Keratinocyte (primary cell): ENCODE data around the gene TMX1. TPM values are rescaled to one million over a fixed set of nuclear protein-coding genes. Genes with fewer than 3 reads are reported as not detected.
"Not testable (repeated sequence)": the region's sequence is repeated elsewhere in the genome, so short reads cannot be mapped to it uniquely, and the experiment has no call there.

Experiments
- DNase-seq: peaks from one replicate; pipeline ENCODE4 v3.0.0-alpha.2; 2011; ENCODE audit warnings: low read depth, missing footprints, low spot score
- FAIRE-seq: peaks from 2 replicates; lab custom pipeline; 2011; peaks lifted over from hg19 to GRCh38; lab: Jason Lieb, UNC
- H2AFZ ChIP-seq: 2 replicates; pipeline ENCODE4 v1.6.0; 2012; ENCODE audit warnings: low read length, control low read depth, inconsistent platforms; ENCODE audit not compliant: control insufficient read depth
- H3K27ac ChIP-seq: 2 replicates; pipeline ENCODE4 v1.5.1; 2011; ENCODE audit warnings: low read length; ENCODE audit not compliant: control insufficient read depth, insufficient read depth
- H3K27me3 ChIP-seq: 3 replicates; pipeline ENCODE4 v1.6.0; 2011; ENCODE audit warnings: low read length; ENCODE audit not compliant: control insufficient read depth, insufficient read depth; ENCODE audit errors: extremely low read depth
- H3K36me3 ChIP-seq, 2 experiments: 2 replicates in 1 of 2; 3 replicates in 1 of 2; pipeline ENCODE4 v1.5.1; 2011; ENCODE audit warnings: low read length in 2 of 2, mild to moderate bottlenecking in 1 of 2; ENCODE audit not compliant: control insufficient read depth in 2 of 2, insufficient read depth in 2 of 2; ENCODE audit errors: extremely low read depth in 1 of 2
- H3K4me1 ChIP-seq: 3 replicates; pipeline ENCODE4 v1.5.1; 2011; ENCODE audit warnings: low read length; ENCODE audit not compliant: control insufficient read depth, insufficient read depth; ENCODE audit errors: extremely low read depth
- H3K4me2 ChIP-seq: 3 replicates; pipeline ENCODE4 v1.6.0; 2011; ENCODE audit warnings: low read depth, low read length; ENCODE audit not compliant: control insufficient read depth, insufficient read depth; ENCODE audit errors: extremely low read depth
- H3K4me3 ChIP-seq, 3 experiments: fragments of 200-600 bp in 1 of 3; sonication (generic) in 1 of 3; 2 replicates in 2 of 3; 3 replicates in 1 of 3; pipeline ENCODE4 v1.5.1; 2011 to 2016; ENCODE audit warnings: low read length in 3 of 3, mild to moderate bottlenecking in 3 of 3, control low read depth in 2 of 3, inconsistent platforms in 1 of 3, low read depth in 1 of 3, mixed read lengths in 1 of 3, mixed run types in 1 of 3, moderate library complexity in 1 of 3; ENCODE audit not compliant: control insufficient read depth in 2 of 3, insufficient read depth in 2 of 3; ENCODE audit errors: extremely low read depth in 1 of 3
- H3K79me2 ChIP-seq: 2 replicates; pipeline ENCODE4 v1.6.0; 2012; ENCODE audit warnings: low read length; ENCODE audit not compliant: control insufficient read depth, insufficient read depth
- H3K9ac ChIP-seq: 3 replicates; pipeline ENCODE4 v1.6.0; 2011; ENCODE audit warnings: low read length; ENCODE audit not compliant: control insufficient read depth, insufficient read depth; ENCODE audit errors: extremely low read depth
- H3K9me1 ChIP-seq: 3 replicates; pipeline ENCODE4 v1.6.0; 2011; ENCODE audit warnings: low read length; ENCODE audit not compliant: control insufficient read depth, insufficient read depth; ENCODE audit errors: extremely low read depth
- H3K9me3 ChIP-seq: 2 replicates; pipeline ENCODE4 v1.5.1; 2012; ENCODE audit warnings: low read depth, low read length; ENCODE audit not compliant: control insufficient read depth
- H4K20me1 ChIP-seq: 3 replicates; pipeline ENCODE4 v1.6.0; 2011; ENCODE audit warnings: low read length; ENCODE audit not compliant: control insufficient read depth, insufficient read depth; ENCODE audit errors: extremely low read depth
- EZH2 ChIP-seq: IDR thresholded peaks from one replicate; pipeline ENCODE4 v1.6.1; 2012; ENCODE audit warnings: inconsistent platforms, mild to moderate bottlenecking, low read length, moderate library complexity
- dilution Hi-C: fragments of 300-500 bp; cut with MboI; formaldehyde crosslinking; loops from one replicate; pipeline ENCODE4 v1.7.0; 2020; ENCODE audit warnings: low sequenced_read_pairs; ENCODE audit not compliant: extremely low pct_ligation_motif_present
- polyA plus RNA-seq, 5 experiments: library from polyadenylated mRNA; depleted of rRNA in 3 of 5; stranded (reverse) in 3 of 5; stranded (forward) in 1 of 5; unstranded in 1 of 5; fragments of >200 nt; gene quantifications; 1 replicate in 1 of 5; 2 replicates in 3 of 5; 3 replicates in 1 of 5; pipeline versions ENCODE4 v1.2.1 to v1.2.3, GENCODE V29; 2011 to 2012; ENCODE audit warnings: missing spikeins in 2 of 5, low read depth in 1 of 5, low replicate concordance in 1 of 5
- TF ChIP-seq, protein P1 (sequence below), 3 experiments: IDR thresholded peaks in 1 of 3; conservative IDR thresholded peaks in 1 of 3; optimal IDR thresholded peaks in 1 of 3; 2 replicates in 2 of 3; 3 replicates in 1 of 3; pipeline versions ENCODE3 to v1.5.1; 2011; ENCODE audit warnings: low read length in 3 of 3, mild to moderate bottlenecking in 3 of 3, moderate library complexity in 2 of 3, control low read depth in 1 of 3, inconsistent platforms in 1 of 3; ENCODE audit not compliant: insufficient read depth in 2 of 3; ENCODE audit errors: extremely low read depth in 1 of 3

TMX1 gene
- polyA plus RNA-seq, 1 donor (not counting 4 experiments of a cell fraction or from before 2014, with no cell fraction given), result 36.0 TPM

- dilution Hi-C loops, result no loop called here
- Histone ChIP-seq H3K4me1 (no peaks in the 10 kb centered on the region), H3K27me3 (no peaks in the 10 kb centered on the region), H3K9me1 (no peaks in the 10 kb centered on the region), H2AFZ (no peak overlapping the region), H3K4me3 (no peak overlapping the region), H3K9ac (no peak overlapping the region), H3K27ac (no peak overlapping the region), H3K9me3 (no peaks in the 10 kb centered on the region), H4K20me1 (no peaks in the 10 kb centered on the region), H3K79me2 (no peaks in the 10 kb centered on the region), H3K4me2 (no peak overlapping the region), H3K36me3 (no peaks in the 10 kb centered on the region)
- no peak for DNase-seq
- FAIRE-seq, result no peak
- no peak for TF ChIP-seq EZH2
- TF ChIP-seq, protein P1, sequence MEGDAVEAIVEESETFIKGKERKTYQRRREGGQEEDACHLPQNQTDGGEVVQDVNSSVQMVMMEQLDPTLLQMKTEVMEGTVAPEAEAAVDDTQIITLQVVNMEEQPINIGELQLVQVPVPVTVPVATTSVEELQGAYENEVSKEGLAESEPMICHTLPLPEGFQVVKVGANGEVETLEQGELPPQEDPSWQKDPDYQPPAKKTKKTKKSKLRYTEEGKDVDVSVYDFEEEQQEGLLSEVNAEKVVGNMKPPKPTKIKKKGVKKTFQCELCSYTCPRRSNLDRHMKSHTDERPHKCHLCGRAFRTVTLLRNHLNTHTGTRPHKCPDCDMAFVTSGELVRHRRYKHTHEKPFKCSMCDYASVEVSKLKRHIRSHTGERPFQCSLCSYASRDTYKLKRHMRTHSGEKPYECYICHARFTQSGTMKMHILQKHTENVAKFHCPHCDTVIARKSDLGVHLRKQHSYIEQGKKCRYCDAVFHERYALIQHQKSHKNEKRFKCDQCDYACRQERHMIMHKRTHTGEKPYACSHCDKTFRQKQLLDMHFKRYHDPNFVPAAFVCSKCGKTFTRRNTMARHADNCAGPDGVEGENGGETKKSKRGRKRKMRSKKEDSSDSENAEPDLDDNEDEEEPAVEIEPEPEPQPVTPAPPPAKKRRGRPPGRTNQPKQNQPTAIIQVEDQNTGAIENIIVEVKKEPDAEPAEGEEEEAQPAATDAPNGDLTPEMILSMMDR (optimal IDR thresholded peaks at IDR 0.05 in 1 of 3, IDR thresholded peaks at IDR 0.05 in 1 of 3, conservative IDR thresholded peaks at IDR 0.05 in 1 of 3; ENCODE audit: extremely low read depth in 1 of 3, insufficient read depth in 2 of 3, low read length in 3 of 3), result no peak
Measured at GRCh38 chr14:51216602-51217001, 23.4 kb upstream of the TMX1 start.

- no peaks in the 10 kb centered on the region for H3K36me3 ChIP-seq
- H2AFZ ChIP-seq, result no peak overlapping the region
- no peak for DNase-seq
- no peak for FAIRE-seq
- no peaks in the 10 kb centered on the region for H4K20me1 ChIP-seq
- H3K4me1 ChIP-seq, result no peaks in the 10 kb centered on the region
- H3K79me2 ChIP-seq, result no peaks in the 10 kb centered on the region
- dilution Hi-C loops, result no loop called here
- H3K9ac ChIP-seq, result no peak overlapping the region
- TF ChIP-seq EZH2, result no peak
- TF ChIP-seq, protein P1 (optimal IDR thresholded peaks at IDR 0.05 in 1 of 3, IDR thresholded peaks at IDR 0.05 in 1 of 3, conservative IDR thresholded peaks at IDR 0.05 in 1 of 3; ENCODE audit: extremely low read depth in 1 of 3, insufficient read depth in 2 of 3, low read length in 3 of 3), result peak in 2 of 3 experiments; percentile 39
- no peaks in the 10 kb centered on the region for H3K9me1 ChIP-seq
- H3K27ac ChIP-seq, result no peak overlapping the region
- H3K4me2 ChIP-seq, result no peak overlapping the region
- H3K9me3 ChIP-seq, result no peaks in the 10 kb centered on the region
- H3K4me3 ChIP-seq, result no peak overlapping the region
- H3K27me3 ChIP-seq, result no peaks in the 10 kb centered on the region
Measured at GRCh38 chr14:51219473-51220448, 20.3 kb upstream of the TMX1 start.

- H3K4me1 ChIP-seq, H4K20me1 ChIP-seq, H3K9ac ChIP-seq, H3K9me3 ChIP-seq, H2AFZ ChIP-seq, H3K27ac ChIP-seq, H3K27me3 ChIP-seq, H3K79me2 ChIP-seq, H3K36me3 ChIP-seq, H3K4me3 ChIP-seq, H3K4me2 ChIP-seq, dilution Hi-C loops, FAIRE-seq, H3K9me1 ChIP-seq, DNase-seq: not testable (repeated sequence)
Measured at GRCh38 chr14:51223463-51223862, 16.6 kb upstream of the TMX1 start.
